PC-9 (cell line): ENCODE measurements around the gene RCSD1. TPM values are rescaled to one million over a fixed set of nuclear protein-coding genes. Genes with fewer than 3 reads are reported as not detected.
"Not testable (repeated sequence)": the region's sequence is repeated elsewhere in the genome, so short reads cannot be mapped to it uniquely, and the experiment has no call there.

Experiments
- BruUV-seq: library from RNA; stranded (reverse); fragments of 400-500 nt; replicated peaks from 2 replicates; lab custom pipeline; 2021; lab: Mats Ljungman, UMichigan
- CTCF ChIA-PET: fragments of 300-600 bp; sonication (Branson Sonifier 250); formaldehyde crosslinking; loops from one replicate; lab custom pipeline; 2022; ENCODE audit warnings: antibody characterized with exemption; lab: Charles Lee
- POLR2A ChIA-PET: fragments of 300-600 bp; sonication (Branson Sonifier 250); formaldehyde crosslinking; loops from one replicate; lab custom pipeline; 2022; ENCODE audit warnings: antibody characterized with exemption; ENCODE audit not compliant: unreplicated experiment; lab: Charles Lee
- DNase-seq, 2 experiments: peaks; one replicate each; pipeline versions ENCODE4 v3.0.0 to v3.0.0-alpha.2; 2015 to 2022; ENCODE audit warnings: mixed read lengths in 1 of 2
- H2AFZ ChIP-seq: fragments of 200-600 bp; sonication (generic); 2 replicates; pipeline ENCODE4 v1.8.1; 2017; ENCODE audit warnings: antibody characterized with exemption
- H3F3A ChIP-seq: fragments of 200-600 bp; sonication (generic); 2 replicates; pipeline ENCODE4 v1.8.1; 2017; ENCODE audit warnings: antibody characterized with exemption, mild to moderate bottlenecking, low read depth; ENCODE audit not compliant: insufficient read depth
- H3K27ac ChIP-seq: fragments of 200-600 bp; sonication (generic); 2 replicates; pipeline ENCODE4 v1.6.1; 2016; ENCODE audit warnings: mixed run types
- H3K27me3 ChIP-seq: fragments of 200-600 bp; sonication (generic); 2 replicates; pipeline ENCODE4 v1.6.1; 2016; ENCODE audit warnings: low read depth, mixed run types; ENCODE audit not compliant: insufficient read depth
- H3K36me3 ChIP-seq: fragments of 200-600 bp; sonication (generic); 2 replicates; pipeline ENCODE4 v1.6.1; 2016; ENCODE audit warnings: low read depth, mixed run types
- H3K4me1 ChIP-seq: fragments of 200-600 bp; sonication (generic); replicated peaks from 2 replicates; pipeline ENCODE4 v1.6.1; 2016; ENCODE audit warnings: mixed run types; ENCODE audit not compliant: insufficient read depth
- H3K4me2 ChIP-seq: fragments of 200-600 bp; sonication (generic); 2 replicates; pipeline ENCODE4 v1.6.1; 2017; ENCODE audit warnings: mixed run types
- H3K4me3 ChIP-seq: fragments of 200-600 bp; sonication (generic); 2 replicates; pipeline ENCODE4 v1.6.1; 2016; ENCODE audit warnings: mixed run types
- H3K79me2 ChIP-seq: fragments of 200-600 bp; sonication (generic); 2 replicates; pipeline ENCODE4 v1.6.1; 2017; ENCODE audit warnings: low read depth, mixed run types
- H3K9me2 ChIP-seq: fragments of 200-600 bp; sonication (generic); 2 replicates; pipeline ENCODE4 v1.8.1; 2017; ENCODE audit warnings: mild to moderate bottlenecking; ENCODE audit not compliant: insufficient read depth
- H3K9me3 ChIP-seq: fragments of 200-600 bp; sonication (generic); 2 replicates; pipeline ENCODE4 v1.8.1; 2016; ENCODE audit warnings: low read depth; ENCODE audit not compliant: insufficient read depth
- H4K20me1 ChIP-seq: fragments of 200-600 bp; sonication (generic); 2 replicates; pipeline ENCODE4 v1.8.1; 2017; ENCODE audit not compliant: insufficient read depth
- EZH2 ChIP-seq: fragments of 200-600 bp; sonication (generic); IDR thresholded peaks from 2 replicates; pipeline ENCODE4 v1.8.0; 2017; ENCODE audit warnings: antibody characterized with exemption, low read depth
- intact Hi-C: fragments of 100-400 bp; cut with micrococcal nuclease; formaldehyde crosslinking; loops from one replicate; pipeline ENCODE4 v1.10.0; 2022; ENCODE audit not compliant: unreplicated experiment
- total RNA-seq: library from RNA; stranded (reverse); gene quantifications from 2 replicates; pipeline ENCODE4 v1.2.3, GENCODE V29; 2021
- TF ChIP-seq, protein P1 (sequence below): fragments of 200-600 bp; sonication (generic); conservative IDR thresholded peaks from 2 replicates; pipeline ENCODE4 v1.6.1; 2017; ENCODE audit warnings: mixed run types, antibody characterized with exemption, mild to moderate bottlenecking, moderate library complexity

The RCSD1 gene
- total RNA-seq, 1 experiment from 2014 or later, result not detected

DNA sequence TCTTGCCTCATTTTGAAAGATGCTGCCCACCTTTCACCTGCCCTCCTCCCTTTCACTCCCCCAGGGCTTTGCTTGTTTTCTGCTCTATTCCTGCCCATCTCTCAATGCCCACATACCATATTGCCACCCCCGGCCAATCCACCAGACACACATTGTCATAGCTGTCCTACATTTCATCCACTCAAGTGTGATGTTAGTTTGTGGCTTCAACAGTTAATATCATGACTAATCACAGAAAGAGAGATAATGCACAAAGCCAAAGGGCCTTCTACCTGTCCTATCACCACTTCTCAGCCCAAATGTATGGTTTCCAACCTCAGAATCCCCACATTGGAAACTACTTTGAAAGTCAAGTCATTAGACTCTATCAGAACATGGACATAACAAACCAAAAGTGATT, 18.0 kb upstream of the RCSD1 start:
- intact Hi-C loops, result no loop called here
- H3K27ac ChIP-seq, result no peak overlapping the region
- H3K4me3 ChIP-seq, result no peak overlapping the region
- no peaks in the 10 kb centered on the region; the same call in 1 of the 2 replicates for H3K9me2 ChIP-seq
- H3K79me2 ChIP-seq, result no peaks in the 10 kb centered on the region
- H3K4me1 ChIP-seq, result no peaks in the 10 kb centered on the region
- H3K4me2 ChIP-seq, result no peak overlapping the region
- ChIA-PET CTCF (no interaction called here), POLR2A (no interaction called here)
- H3K9me3 ChIP-seq, result no peaks in the 10 kb centered on the region; the same call in 1 of the 2 replicates
- H3K36me3 ChIP-seq, result no peaks in the 10 kb centered on the region
- no peak for TF ChIP-seq EZH2
- TF ChIP-seq, protein P1, sequence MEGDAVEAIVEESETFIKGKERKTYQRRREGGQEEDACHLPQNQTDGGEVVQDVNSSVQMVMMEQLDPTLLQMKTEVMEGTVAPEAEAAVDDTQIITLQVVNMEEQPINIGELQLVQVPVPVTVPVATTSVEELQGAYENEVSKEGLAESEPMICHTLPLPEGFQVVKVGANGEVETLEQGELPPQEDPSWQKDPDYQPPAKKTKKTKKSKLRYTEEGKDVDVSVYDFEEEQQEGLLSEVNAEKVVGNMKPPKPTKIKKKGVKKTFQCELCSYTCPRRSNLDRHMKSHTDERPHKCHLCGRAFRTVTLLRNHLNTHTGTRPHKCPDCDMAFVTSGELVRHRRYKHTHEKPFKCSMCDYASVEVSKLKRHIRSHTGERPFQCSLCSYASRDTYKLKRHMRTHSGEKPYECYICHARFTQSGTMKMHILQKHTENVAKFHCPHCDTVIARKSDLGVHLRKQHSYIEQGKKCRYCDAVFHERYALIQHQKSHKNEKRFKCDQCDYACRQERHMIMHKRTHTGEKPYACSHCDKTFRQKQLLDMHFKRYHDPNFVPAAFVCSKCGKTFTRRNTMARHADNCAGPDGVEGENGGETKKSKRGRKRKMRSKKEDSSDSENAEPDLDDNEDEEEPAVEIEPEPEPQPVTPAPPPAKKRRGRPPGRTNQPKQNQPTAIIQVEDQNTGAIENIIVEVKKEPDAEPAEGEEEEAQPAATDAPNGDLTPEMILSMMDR, result no peak
- no peak for DNase-seq
- H2AFZ ChIP-seq, result no peak overlapping the region
- H4K20me1 ChIP-seq, result no peaks in the 10 kb centered on the region; the same call in 1 of the 2 replicates
- H3K27me3 ChIP-seq, result peaks cover 51% of the 10 kb centered on the region; the same call in 1 of the 2 replicates
- no TSS peak for BruUV-seq
- no peaks in the 10 kb centered on the region for H3F3A ChIP-seq

DNA sequence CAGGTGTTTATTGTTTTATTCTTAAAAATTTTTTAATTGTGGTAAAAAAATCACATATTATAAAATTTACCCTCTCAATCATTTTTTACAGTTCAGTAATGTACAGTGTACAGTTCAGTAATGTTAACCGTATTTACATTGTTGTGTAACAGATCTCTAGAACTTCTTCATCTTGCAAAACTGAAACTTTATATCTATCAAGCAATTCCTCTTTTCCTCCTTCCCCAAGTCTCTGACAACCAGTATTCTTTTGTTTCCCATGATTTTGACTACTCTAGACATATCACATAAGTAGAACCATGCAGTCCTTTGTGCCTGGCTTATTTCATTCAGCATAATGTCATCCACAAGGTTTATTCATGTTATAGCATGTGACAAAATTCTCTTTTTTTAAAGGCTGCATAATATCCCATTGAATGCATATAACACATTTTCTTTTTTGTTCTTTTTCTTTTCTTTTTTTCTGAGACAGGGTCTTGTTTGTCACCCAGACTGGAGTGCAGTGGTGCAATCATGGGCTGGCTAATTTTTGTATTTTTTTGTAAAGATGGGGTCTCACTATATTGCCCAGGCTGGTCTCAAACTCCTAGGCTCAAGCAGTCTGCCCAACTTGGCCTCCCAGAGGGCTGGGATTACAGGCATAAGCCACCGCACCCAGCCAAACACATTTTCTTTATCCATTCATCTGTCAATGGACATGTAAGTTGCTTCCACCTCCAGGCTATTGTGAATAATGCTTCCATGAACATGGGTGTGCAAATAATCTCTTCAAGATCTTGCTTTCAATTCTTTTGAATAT, 17.2 kb upstream of the RCSD1 start:
- Histone ChIP-seq H3K4me2 (no peak overlapping the region), H3K79me2 (no peaks in the 10 kb centered on the region), H3K9me2 (no peaks in the 10 kb centered on the region; the same call in 1 of the 2 replicates), H2AFZ (no peak overlapping the region), H3K4me3 (no peak overlapping the region), H3F3A (no peaks in the 10 kb centered on the region), H4K20me1 (no peaks in the 10 kb centered on the region; the same call in 1 of the 2 replicates), H3K27me3 (peaks cover 51% of the 10 kb centered on the region; the same call in 1 of the 2 replicates), H3K9me3 (no peaks in the 10 kb centered on the region; the same call in 1 of the 2 replicates), H3K4me1 (no peaks in the 10 kb centered on the region), H3K36me3 (no peaks in the 10 kb centered on the region), H3K27ac (no peak overlapping the region)
- BruUV-seq, result no TSS peak
- no peak for TF ChIP-seq EZH2
- TF ChIP-seq, protein P1, result no peak
- intact Hi-C loops, result no loop called here
- POLR2A ChIA-PET, result no interaction called here
- CTCF ChIA-PET, result no interaction called here
- DNase-seq, result no peak

DNA sequence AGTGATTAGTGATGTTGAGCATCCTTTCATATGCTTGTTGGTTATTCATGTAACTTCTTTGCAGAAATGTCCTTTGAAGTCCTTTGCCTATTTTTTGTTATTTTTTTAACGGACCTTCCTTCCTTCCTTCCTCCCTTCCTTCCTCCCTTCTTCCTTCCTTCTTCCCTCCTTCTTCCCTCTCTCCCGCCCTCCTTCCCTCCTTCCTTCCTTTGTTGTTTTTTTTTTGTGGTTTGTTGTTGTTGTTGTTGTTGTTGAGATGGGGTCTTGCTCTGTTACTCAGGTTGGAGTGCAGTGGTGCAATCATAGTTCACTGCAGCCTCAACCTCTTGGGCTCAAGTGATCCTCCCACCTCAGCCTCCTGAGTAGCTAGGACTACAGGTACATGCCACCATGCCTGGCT, 16.0 kb upstream of the RCSD1 start:
- H4K20me1 ChIP-seq, H3K79me2 ChIP-seq, H3K9me2 ChIP-seq, H3K27ac ChIP-seq, H2AFZ ChIP-seq, BruUV-seq, H3K4me3 ChIP-seq, H3K9me3 ChIP-seq, H3K4me1 ChIP-seq, CTCF ChIA-PET, H3K36me3 ChIP-seq, H3K4me2 ChIP-seq, H3F3A ChIP-seq, POLR2A ChIA-PET, DNase-seq, intact Hi-C loops: not testable (repeated sequence)
- peaks cover 42% of the 10 kb centered on the region; the same call in 1 of the 2 replicates for H3K27me3 ChIP-seq
